Activated gamma-delta T cell (primary cell): ENCODE results near the gene FAM193A.
"Not testable (repeated sequence)": the region's sequence is repeated elsewhere in the genome, so short reads cannot be mapped to it uniquely, and the experiment has no call there.

Source experiments
- DNase-seq: peaks from one replicate; lab custom pipeline; 2025; lab: John Stamatoyannopoulos, UW

The FAM193A gene

GRCh38 chr4:2691313-2691712 is 154.9 kb downstream of the FAM193A start:
- no peak for DNase-seq

GRCh38 chr4:2691952-2692435 is 155.5 kb downstream of the FAM193A start:
- no peak for DNase-seq

- no peak for DNase-seq
Observed at GRCh38 chr4:2694691-2695090, 158.2 kb downstream of the FAM193A start.

- no peak for DNase-seq
Observed at GRCh38 chr4:2695346-2696060, 159.1 kb downstream of the FAM193A start.

- no peak for DNase-seq
Observed at GRCh38 chr4:2696423-2696822, 160.0 kb downstream of the FAM193A start.

- DNase-seq, result no peak
Observed at GRCh38 chr4:2697995-2698414, 161.6 kb downstream of the FAM193A start.

GRCh38 chr4:2698504-2698903 is 162.1 kb downstream of the FAM193A start:
- no peak for DNase-seq

GRCh38 chr4:2698951-2699505 is 162.6 kb downstream of the FAM193A start:
- no peak for DNase-seq

GRCh38 chr4:2699534-2699933 is 163.1 kb downstream of the FAM193A start:
- no peak for DNase-seq

GRCh38 chr4:2700031-2700430 is 163.6 kb downstream of the FAM193A start:
- no peak for DNase-seq

- no peak for DNase-seq
Observed at GRCh38 chr4:2702361-2702760, 165.9 kb downstream of the FAM193A start.

GRCh38 chr4:2702770-2703169 is 166.3 kb downstream of the FAM193A start:
- no peak for DNase-seq

GRCh38 chr4:2712261-2712842 is 175.9 kb downstream of the FAM193A start:
- no peak for DNase-seq

GRCh38 chr4:2713337-2713736 is 176.9 kb downstream of the FAM193A start:
- DNase-seq, result no peak

GRCh38 chr4:2714061-2714770 is 177.8 kb downstream of the FAM193A start:
- DNase-seq, result no peak

- DNase-seq, result no peak
Observed at GRCh38 chr4:2714918-2715317, 178.5 kb downstream of the FAM193A start.

GRCh38 chr4:2715426-2715825 is 179.0 kb downstream of the FAM193A start:
- no peak for DNase-seq

- DNase-seq, result no peak
Observed at GRCh38 chr4:2716236-2716635, 179.8 kb downstream of the FAM193A start.

GRCh38 chr4:2721586-2721985 is 185.1 kb downstream of the FAM193A start:
- DNase-seq, result no peak

GRCh38 chr4:2722033-2722432 is 185.6 kb downstream of the FAM193A start:
- no peak for DNase-seq

GRCh38 chr4:2723751-2724150 is 187.3 kb downstream of the FAM193A start:
- no peak for DNase-seq

- DNase-seq, result no peak
Observed at GRCh38 chr4:2725380-2725779, 188.9 kb downstream of the FAM193A start.

GRCh38 chr4:2726881-2727280 is 190.4 kb downstream of the FAM193A start:
- DNase-seq, result not testable (repeated sequence)
